Spleen (tissue), 11 donors: Measurements from ENCODE around the gene RHBDL1. TPM values are rescaled to one million over a fixed set of nuclear protein-coding genes. Genes with fewer than 3 reads are reported as not detected.

Experiments
- DNase-seq: peaks from one replicate; pipeline ENCODE4 v3.0.0-alpha.2; 2020
- H3K27ac ChIP-seq, 8 donors: fragments of 200-600 bp; sonication (generic) in 7 of 8; 1 replicate in 4 of 8; 2 replicates in 4 of 8; pipeline versions ENCODE4 v1.5.0 to v1.8.0; 2016 to 2021; ENCODE audit warnings: inconsistent platforms in 4 of 8, mild to moderate bottlenecking in 4 of 8, moderate library complexity in 1 of 8
- H3K27me3 ChIP-seq, 7 donors: fragments of 200-600 bp; sonication (generic) in 6 of 7; replicated peaks in 1 of 7; 1 replicate in 4 of 7; 2 replicates in 3 of 7; pipeline versions ENCODE4 v1.5.0 to v1.8.0; 2016 to 2021; ENCODE audit warnings: inconsistent platforms in 3 of 7, mild to moderate bottlenecking in 1 of 7
- H3K36me3 ChIP-seq, 6 donors: fragments of 200-600 bp; sonication (generic) in 5 of 6; 1 replicate in 4 of 6; 2 replicates in 2 of 6; pipeline versions ENCODE4 v1.5.0 to v1.8.0; 2016 to 2021; ENCODE audit warnings: inconsistent platforms in 2 of 6
- H3K4me1 ChIP-seq, 6 donors: fragments of 200-600 bp; sonication (generic) in 5 of 6; 1 replicate in 3 of 6; 2 replicates in 3 of 6; pipeline versions ENCODE4 v1.5.0 to v1.8.0; 2016 to 2021; ENCODE audit warnings: inconsistent platforms in 3 of 6
- H3K4me3 ChIP-seq, 8 donors: fragments of 200-600 bp; sonication (generic) in 7 of 8; 1 replicate in 4 of 8; 2 replicates in 4 of 8; pipeline versions ENCODE4 v1.5.0 to v1.8.0; 2016 to 2021; ENCODE audit warnings: inconsistent platforms in 4 of 8, mild to moderate bottlenecking in 4 of 8, moderate library complexity in 2 of 8
- H3K9me3 ChIP-seq, 8 donors: fragments of 200-600 bp; sonication (generic) in 7 of 8; 1 replicate in 4 of 8; 2 replicates in 4 of 8; pipeline versions ENCODE4 v1.5.0 to v1.8.0; 2016 to 2021; ENCODE audit warnings: inconsistent platforms in 4 of 8
- CTCF ChIP-seq, 11 experiments: fragments of 200-600 bp in 7 of 11; fragments of 450-650 bp in 4 of 11; sonication (generic) in 4 of 11; IDR thresholded peaks in 8 of 11; conservative IDR thresholded peaks in 3 of 11; 1 replicate in 7 of 11; 2 replicates in 4 of 11; pipeline versions ENCODE4 v1.4.0 to v1.8.0; 2016 to 2021; ENCODE audit warnings: antibody characterized with exemption in 11 of 11, inconsistent platforms in 4 of 11, mild to moderate bottlenecking in 1 of 11
- POLR2A ChIP-seq, 3 donors: fragments of 450-650 bp; IDR thresholded peaks; one replicate each; pipeline ENCODE4 v1.5.1; 2017; ENCODE audit warnings: antibody characterized with exemption in 3 of 3, mild to moderate bottlenecking in 1 of 3
- POLR2AphosphoS5 ChIP-seq, 3 donors: sonication (generic); formaldehyde crosslinking; IDR thresholded peaks; one replicate each; pipeline ENCODE4 v1.5.1; 2017; ENCODE audit warnings: antibody characterized with exemption in 3 of 3
- WGBS, 5 donors: extraction: QIAGEN DNeasy Blood & Tissue Kit in 3 of 5; methylation state at CpG; one replicate each; pipeline versions ENCODE4 v1.1.5 to v1.1.7; 2013 to 2018; 5-methylcytosine and 5-hydroxymethylcytosine counted together
- intact Hi-C: fragments of 100-400 bp; cut with DNase I; formaldehyde crosslinking; loops from one replicate; pipeline ENCODE4 v1.15.0; 2023; ENCODE audit warnings: low total_unique reads
- polyA plus RNA-seq, 3 donors: library from polyadenylated mRNA; stranded (reverse); fragments of 200-250 nt; gene quantifications; one replicate each; pipeline ENCODE4 v1.2.1, GENCODE V29; 2013
- total RNA-seq, 7 donors: library from RNA; depleted of rRNA in 3 of 7; stranded (reverse); fragments of >200 nt in 3 of 7; fragmentation: NEBNext Ultra II Directional in 4 of 7; extraction: Animal tissue kit (Norgen Biotek cat#: 25700) in 4 of 7; gene quantifications; one replicate each; pipeline versions ENCODE4 v1.1.0 to v1.2.1, GENCODE V29; 2016 to 2021
- donor health status: healthy with polysubstance abuse.
- donor health status: DM: no; HTN: no; CAD: no; lungs with moderate emphysema.
- donor health status: DM: no; HTN: no; CAD: no.
- donor health status: Bipolar disorder and iron deficiency.
- donor health status: healthy.
- donor health status: DM: no; HTN: no; CAD: no.
- donor health status: DM: yes; HTN: yes; CAD: no.

RHBDL1 gene
- total and polyA plus RNA-seq, 10 donors = 0.37 to 2.0 (median 0.65) TPM

GRCh38 chr16:648071-648780 is 27.2 kb upstream of the RHBDL1 start:
- Histone ChIP-seq H3K9me3 (no peaks in the 10 kb centered on the region), H3K36me3 (peaks cover 0 to 13% (median 0%) of the 10 kb centered on the region in 6 donors), H3K27me3 (no peaks in the 10 kb centered on the region), H3K27ac (peak overlapping the region; percentile 36 to 96 (median 88)), H3K4me1 (peaks cover 13 to 70% (median 52%) of the 10 kb centered on the region in 6 donors), H3K4me3 (peak overlapping the region; percentile 52 to 94 (median 84))
- WGBS, 5 donors = 17 to 39% (median 34%) methylated on average over 12 to 24 of the region's 24 CpGs
- intact Hi-C loops = no loop called here
- DNase-seq = no peak
- TF ChIP-seq CTCF (IDR thresholded peaks at IDR 0.05 in 8 of 11, conservative IDR thresholded peaks at IDR 0.05 in 3 of 11) = peak in 5 of 11 experiments; percentile 23 to 52 (median 41)
- TF ChIP-seq POLR2AphosphoS5 (IDR thresholded peaks at IDR 0.05) = no peak
- no peak for TF ChIP-seq POLR2A (IDR thresholded peaks at IDR 0.05)

- intact Hi-C loops = no loop called here
- H3K27ac ChIP-seq = peak within 1 kb of the TSS; percentile 36 to 96 (median 88)
- 0 to 2% (median 1%) methylated on average over 18 to 91 of the region's 91 CpGs for WGBS, 5 donors
Observed at GRCh38 chr16:648781-649589, 26.5 kb upstream of the RHBDL1 start, which contains the start of gene WDR90. Gene WDR90 (plus strand): TSS chr16:649365. CDS start chr16:649417, 52 bp downstream.

GRCh38 chr16:649631-650030 is 25.8 kb upstream of the RHBDL1 start:
- Histone ChIP-seq H3K27ac (peak overlapping the region in 6 of 8 donors; percentile 80 to 96 (median 90)), H3K4me3 (peak overlapping the region; percentile 52 to 94 (median 84)), H3K36me3 (peaks cover 0 to 21% (median 0%) of the 10 kb centered on the region in 6 donors), H3K27me3 (no peaks in the 10 kb centered on the region), H3K9me3 (no peaks in the 10 kb centered on the region), H3K4me1 (peaks cover 13 to 56% (median 47%) of the 10 kb centered on the region in 6 donors)
- WGBS, 5 donors = 2 to 6% (median 3%) methylated on average over 23 to 44 of the region's 44 CpGs
- DNase-seq = peak; percentile 88
- TF ChIP-seq CTCF (IDR thresholded peaks at IDR 0.05 in 8 of 11, conservative IDR thresholded peaks at IDR 0.05 in 3 of 11) (no peak), POLR2A (IDR thresholded peaks at IDR 0.05) (no peak), POLR2AphosphoS5 (IDR thresholded peaks at IDR 0.05) (no peak)
- intact Hi-C loops = no loop called here

More at GRCh38 chr16:648781-649589, 26.5 kb upstream of the RHBDL1 start, which contains the start of gene WDR90:
- peak within 1 kb of the TSS; percentile 52 to 94 (median 84) for H3K4me3 ChIP-seq
- H3K4me1 ChIP-seq = peaks cover 13 to 63% (median 47%) of the 10 kb centered on the region in 6 donors
- no peaks in the 10 kb centered on the region for H3K9me3 ChIP-seq
- peaks cover 0 to 21% (median 0%) of the 10 kb centered on the region in 6 donors for H3K36me3 ChIP-seq
- H3K27me3 ChIP-seq = no peaks in the 10 kb centered on the region
- DNase-seq = peak; percentile 99
- peak in 1 of 3 donors; percentile 51 for TF ChIP-seq POLR2A (IDR thresholded peaks at IDR 0.05)
- TF ChIP-seq CTCF (IDR thresholded peaks at IDR 0.05 in 8 of 11, conservative IDR thresholded peaks at IDR 0.05 in 3 of 11) = peak in 1 of 11 experiments; percentile 32
- peak; percentile 88 to 92 (median 90) for TF ChIP-seq POLR2AphosphoS5 (IDR thresholded peaks at IDR 0.05)
